Occipital lobe (tissue), 3 donors: Measurements from ENCODE around the gene SNRPE. TPM values are rescaled to one million over a fixed set of nuclear protein-coding genes. Genes with fewer than 3 reads are reported as not detected.

ENCODE experiments used
- DNase-seq: peaks from one replicate; lab custom pipeline; 2025; lab: John Stamatoyannopoulos, UW
- small RNA-seq: library from RNA; depleted of rRNA; stranded (forward); fragments of <200 nt; gene quantifications from one replicate; pipeline ENCODE3, GENCODE V24; 2014
- total RNA-seq: library from RNA; depleted of rRNA; stranded (reverse); fragments of >200 nt; gene quantifications from one replicate; pipeline ENCODE4 v1.2.3, GENCODE V29; 2014

Gene SNRPE
- total RNA-seq, 1 donor from 2014 or later: 62.5 TPM

DNA sequence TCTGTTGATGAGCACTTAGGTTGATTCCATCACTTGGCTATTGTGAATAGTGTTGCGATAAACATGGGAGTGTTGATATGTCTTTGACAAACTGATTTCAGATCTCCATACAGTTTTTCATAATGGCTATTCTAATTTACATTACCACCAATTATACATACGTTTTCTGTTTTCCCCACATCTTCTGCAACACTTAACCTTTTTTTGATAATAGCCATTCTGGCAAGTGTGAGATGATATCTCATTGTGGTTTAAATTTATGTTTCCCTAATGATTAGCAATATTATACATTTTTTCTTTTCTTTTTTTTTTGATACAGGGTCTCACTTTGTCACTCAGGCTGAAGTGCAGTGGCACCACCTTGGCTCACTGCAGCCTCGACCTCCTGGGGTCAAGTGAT lies 17.0 kb downstream of the SNRPE start:
- no peak for DNase-seq

DNA sequence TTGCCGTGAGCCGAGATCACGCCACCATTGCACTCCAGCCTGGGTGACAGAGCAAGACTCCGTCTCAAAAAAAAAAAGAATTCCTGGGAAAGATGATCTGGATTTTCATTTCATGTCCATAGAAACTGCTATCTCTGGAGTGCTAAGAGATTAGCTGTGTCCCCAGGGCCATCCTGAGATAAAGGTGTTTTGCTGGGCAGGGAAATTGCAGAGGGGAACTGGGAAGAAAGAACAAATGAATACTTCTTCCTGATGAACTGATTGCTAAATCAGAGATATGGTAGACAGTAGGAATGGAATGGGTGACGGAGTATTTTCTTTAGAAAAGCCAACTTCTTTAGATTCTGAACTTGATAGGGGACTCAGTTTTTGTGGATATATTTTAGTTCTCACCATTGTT lies 19.2 kb downstream of the SNRPE start:
- DNase-seq: no peak

GRCh38 chr1:203888807-203889251 lies 27.4 kb downstream of the SNRPE start:
- DNase-seq: no peak

DNA sequence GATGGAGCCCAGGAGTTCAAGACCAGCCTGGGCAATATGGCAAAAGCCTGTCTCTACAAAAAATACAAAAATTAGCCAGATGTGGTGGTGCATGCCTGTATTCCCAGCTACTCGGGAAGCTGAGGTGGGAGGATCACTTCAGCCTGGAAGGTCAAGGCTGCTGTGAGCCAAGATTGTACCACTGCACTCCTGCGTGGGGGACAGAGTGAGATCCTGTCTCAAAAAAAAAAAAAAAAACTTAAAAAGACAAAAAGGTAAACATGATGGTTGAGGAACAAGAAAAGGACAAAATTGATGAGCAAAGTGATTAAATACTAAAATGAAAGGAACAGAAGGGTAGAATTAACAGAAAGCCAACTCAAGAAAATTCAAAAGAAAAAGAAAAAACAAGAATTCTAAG lies 30.6 kb downstream of the SNRPE start:
- no peak for DNase-seq

GRCh38 chr1:203898458-203899352 lies 37.3 kb downstream of the SNRPE start:
- DNase-seq: no peak

DNA sequence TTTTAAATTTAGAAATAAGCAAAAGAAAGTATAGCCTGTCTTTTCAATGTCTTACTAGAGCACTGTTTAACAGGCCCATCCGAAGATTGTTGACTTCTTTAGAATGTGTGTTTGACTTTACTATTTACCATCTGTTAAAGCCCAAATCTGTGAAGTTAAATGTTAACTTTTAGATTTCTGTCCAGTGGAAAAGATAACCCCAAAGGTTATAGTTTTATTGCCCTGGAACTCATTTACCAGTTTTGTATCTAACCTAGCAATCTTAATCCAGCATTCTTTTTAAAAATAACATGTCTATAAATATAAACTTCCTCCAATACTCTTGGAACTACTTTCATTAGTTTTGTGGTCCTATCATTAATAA lies 37.9 kb downstream of the SNRPE start:
- no peak for DNase-seq

- DNase-seq: no peak
These were observed 38.7 kb downstream of the SNRPE start for GRCh38 chr1:203899869-203900714.

DNA sequence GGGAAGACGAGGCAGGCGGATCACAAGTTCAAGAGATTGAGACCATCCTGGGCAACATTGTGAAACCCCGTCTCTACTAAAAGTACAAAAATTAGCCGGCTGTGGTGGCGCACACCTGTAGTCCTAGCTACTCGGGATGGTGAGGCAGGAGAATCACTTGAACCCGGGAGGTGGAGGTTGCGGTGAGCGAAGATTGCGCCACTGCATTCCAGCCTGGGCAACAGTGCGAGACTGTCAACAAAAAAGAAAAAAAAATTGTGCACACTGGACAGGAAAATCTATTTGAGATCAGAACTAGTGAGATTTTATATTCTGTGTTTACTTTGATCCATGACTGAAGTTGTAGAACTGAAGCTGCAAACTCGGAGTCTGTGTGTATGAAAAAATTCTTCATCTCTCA lies 40.2 kb downstream of the SNRPE start:
- DNase-seq: no peak

GRCh38 chr1:203905275-203905674 lies 43.9 kb downstream of the SNRPE start:
- DNase-seq: no peak

DNA sequence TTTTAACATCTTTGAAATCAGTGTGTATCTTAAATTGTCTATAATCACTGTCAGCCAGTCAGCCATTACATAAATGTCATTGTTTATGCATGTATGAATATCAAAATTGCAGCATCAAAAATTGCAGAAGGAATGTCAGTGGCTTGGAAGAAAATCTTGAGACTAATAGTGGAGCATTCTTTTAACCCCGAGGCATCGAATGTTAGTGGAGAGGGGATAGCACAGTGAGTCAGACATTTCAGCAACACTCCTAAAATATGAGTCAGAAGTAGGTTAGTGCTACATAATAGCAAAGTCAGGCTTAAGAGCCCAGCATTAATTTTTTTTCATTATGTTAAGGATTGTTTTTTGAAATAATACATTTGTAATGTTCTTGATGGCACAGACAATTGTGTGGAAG lies 45.5 kb downstream of the SNRPE start:
- no peak for DNase-seq

DNA sequence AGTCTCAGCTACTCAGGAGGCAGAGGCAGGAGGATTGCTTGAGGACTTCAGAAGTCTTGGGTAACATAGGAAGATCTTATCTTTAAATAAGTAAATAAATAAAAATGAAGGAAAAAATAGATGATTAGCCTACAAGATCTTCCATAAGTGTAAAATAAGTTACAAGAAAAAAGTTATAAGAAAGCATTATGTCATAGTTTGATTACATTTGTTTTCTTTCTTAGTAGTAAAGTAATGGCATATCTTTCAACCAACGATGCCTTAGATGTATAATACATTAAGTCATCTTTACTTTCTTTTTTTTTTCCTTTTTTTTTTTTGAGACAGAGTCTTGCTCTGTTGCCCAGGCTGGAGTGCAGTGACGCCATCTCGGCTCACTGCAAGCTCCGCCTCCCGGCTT lies 46.5 kb downstream of the SNRPE start:
- no peak for DNase-seq

GRCh38 chr1:203911806-203912205 lies 50.4 kb downstream of the SNRPE start:
- DNase-seq: no peak

GRCh38 chr1:203913073-203913521 lies 51.7 kb downstream of the SNRPE start:
- DNase-seq: no peak

GRCh38 chr1:203914292-203914691 lies 52.9 kb downstream of the SNRPE start:
- DNase-seq: no peak

- DNase-seq: no peak
These were observed 54.4 kb downstream of the SNRPE start for GRCh38 chr1:203915811-203916210.

DNA sequence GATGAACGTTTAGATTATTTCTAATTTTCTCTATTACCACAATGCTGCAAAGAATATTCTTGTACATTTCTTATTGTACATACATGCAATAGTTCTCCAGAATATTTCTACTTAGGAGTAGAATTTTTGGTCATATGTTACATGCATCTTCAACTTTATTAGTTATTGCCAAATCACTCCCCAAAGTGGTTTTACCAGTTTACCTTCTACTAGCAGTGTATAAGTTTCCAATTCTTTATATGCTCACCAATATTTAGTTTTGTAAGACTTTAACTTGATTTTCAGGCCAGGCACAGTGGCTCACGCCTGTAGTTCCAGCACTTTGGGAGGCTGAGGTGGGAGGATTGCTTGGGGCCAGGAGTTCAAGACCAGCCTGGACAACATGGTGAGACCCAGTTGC lies 55.4 kb downstream of the SNRPE start:
- no peak for DNase-seq

Small RNAs within 50 kb of the gene (small RNA-seq; reads per million reads assigned to genes)
- not detected for gene HSPE1P6

Other genes starting within 250 kb of the SNRPE start
- 35.2 TPM for gene ATP2B4, start 234.8 kb upstream of the SNRPE start, total RNA-seq
- not detected for gene LAX1, start 96.4 kb upstream of the SNRPE start, total RNA-seq
- gene ZBED6, start 66.0 kb upstream of the SNRPE start, total RNA-seq: 8.1 TPM
- gene ZC3H11A, start 66.0 kb upstream of the SNRPE start, total RNA-seq: 83.0 TPM
- gene SOX13, start 211.5 kb downstream of the SNRPE start, total RNA-seq: 0.78 TPM